DMS153 treated with DMSO at 0.1 percent for 48 hours (cell line): ENCODE measurements around the gene GRAMD1A.

Experiments
- DNase-seq: peaks from one replicate; lab custom pipeline; 2025; ENCODE audit not compliant: unreplicated experiment; lab: John Stamatoyannopoulos, UW

GRAMD1A gene

GRCh38 chr19:35073516-35073915 lies 73.4 kb downstream of the GRAMD1A start:
- no peak for DNase-seq

- DNase-seq, result no peak
These were observed 73.8 kb downstream of the GRAMD1A start for GRCh38 chr19:35073941-35074340.

GRCh38 chr19:35074426-35075201 lies 74.5 kb downstream of the GRAMD1A start:
- no peak for DNase-seq

- no peak for DNase-seq
These were observed 75.3 kb downstream of the GRAMD1A start for GRCh38 chr19:35075202-35076025.

GRCh38 chr19:35076026-35076370 lies 75.9 kb downstream of the GRAMD1A start:
- no peak for DNase-seq
